GM23338 (cell line): ENCODE data around the gene DOCK3. TPM values are rescaled to one million over a fixed set of nuclear protein-coding genes. Genes with fewer than 3 reads are reported as not detected.

ENCODE experiments used
- ATAC-seq: fragments of 200-7000 bp; cut with Tn5 transposase; 3 replicates; pipeline ENCODE4 v1.9.1; 2020
- DNase-seq: peaks from one replicate; pipeline ENCODE4 v3.0.0-alpha.2; 2015; ENCODE audit warnings: low spot score
- H2AFZ ChIP-seq: fragments of 200-600 bp; sonication (generic); 2 replicates; pipeline ENCODE4 v1.8.0; 2016; ENCODE audit warnings: antibody characterized with exemption, mild to moderate bottlenecking, moderate library complexity
- H3F3A ChIP-seq: fragments of 200-600 bp; sonication (generic); replicated peaks from 2 replicates; pipeline ENCODE4 v1.8.0; 2017; ENCODE audit warnings: antibody characterized with exemption, mixed run types, low read depth
- H3K27ac ChIP-seq: fragments of 200-600 bp; sonication (generic); 2 replicates; pipeline ENCODE4 v1.6.1; 2016; ENCODE audit warnings: low read depth
- H3K27me3 ChIP-seq: fragments of 200-600 bp; sonication (generic); 2 replicates; pipeline ENCODE4 v1.8.0; 2016; ENCODE audit warnings: mild to moderate bottlenecking, mixed run types, moderate library complexity; ENCODE audit not compliant: insufficient read depth
- H3K36me3 ChIP-seq: fragments of 200-600 bp; sonication (generic); 2 replicates; pipeline ENCODE4 v1.8.0; 2016; ENCODE audit warnings: mild to moderate bottlenecking; ENCODE audit not compliant: insufficient read depth
- H3K4me1 ChIP-seq: fragments of 200-600 bp; sonication (generic); 2 replicates; pipeline ENCODE4 v1.8.0; 2016; ENCODE audit warnings: mild to moderate bottlenecking, moderate library complexity; ENCODE audit not compliant: insufficient read depth
- H3K4me2 ChIP-seq: fragments of 200-600 bp; sonication (generic); 2 replicates; pipeline ENCODE4 v1.7.1; 2017; ENCODE audit warnings: mixed run types
- H3K4me3 ChIP-seq: fragments of 200-600 bp; sonication (generic); 2 replicates; pipeline ENCODE4 v1.6.1; 2016; ENCODE audit warnings: mixed run types
- H3K79me2 ChIP-seq: fragments of 200-600 bp; sonication (generic); replicated peaks from 2 replicates; pipeline ENCODE4 v1.8.0; 2017; ENCODE audit warnings: mild to moderate bottlenecking; ENCODE audit not compliant: insufficient read depth
- H3K9me2 ChIP-seq: fragments of 200-600 bp; sonication (generic); 2 replicates; pipeline ENCODE4 v1.8.0; 2017; ENCODE audit not compliant: insufficient read depth
- H4K20me1 ChIP-seq: fragments of 200-600 bp; sonication (generic); replicated peaks from 2 replicates; pipeline ENCODE4 v1.8.0; 2017; ENCODE audit warnings: mild to moderate bottlenecking; ENCODE audit not compliant: insufficient read depth
- H3K27ac Mint-ChIP-seq: 2 replicates; pipeline ENCODE4 v1.8.0; 2020; ENCODE audit warnings: inconsistent platforms, mild to moderate bottlenecking, moderate library complexity, mixed read lengths
- H3K27me3 Mint-ChIP-seq: 3 replicates; pipeline ENCODE4 v1.8.0; 2022; ENCODE audit warnings: low read depth, mild to moderate bottlenecking, moderate library complexity, mixed read lengths, inconsistent platforms; ENCODE audit not compliant: insufficient read depth, poor library complexity
- H3K36me3 Mint-ChIP-seq: 3 replicates; pipeline ENCODE4 v1.8.0; 2021; ENCODE audit warnings: low read depth, mild to moderate bottlenecking, inconsistent platforms, moderate library complexity, mixed read lengths
- H3K4me1 Mint-ChIP-seq: 3 replicates; pipeline ENCODE4 v1.8.0; 2020; ENCODE audit warnings: mild to moderate bottlenecking, inconsistent platforms, mixed read lengths
- H3K4me3 Mint-ChIP-seq: 3 replicates; pipeline ENCODE4 v1.8.0; 2021; ENCODE audit warnings: moderate library complexity, mild to moderate bottlenecking, inconsistent platforms, mixed read lengths
- H3K9me3 Mint-ChIP-seq: 3 replicates; pipeline ENCODE4 v1.8.0; 2020; ENCODE audit warnings: moderate library complexity, mild to moderate bottlenecking, inconsistent platforms, mixed read lengths
- CREB1 ChIP-seq: fragments of 250-450 bp; sonication (Bioruptor Pico); IDR thresholded peaks from 2 replicates; pipeline ENCODE4 v1.5.0; 2020; ENCODE audit warnings: low read depth, mild to moderate bottlenecking, moderate library complexity
- EZH2 ChIP-seq: fragments of 200-600 bp; sonication (generic); IDR thresholded peaks from one replicate; pipeline ENCODE4 v1.8.0; 2017; ENCODE audit warnings: antibody characterized with exemption, mild to moderate bottlenecking, low read depth; ENCODE audit not compliant: unreplicated experiment
- EZH2phosphoT487 ChIP-seq: fragments of 200-600 bp; sonication (generic); IDR thresholded peaks from one replicate; pipeline ENCODE4 v1.8.1; 2018; ENCODE audit warnings: antibody characterized with exemption; ENCODE audit not compliant: unreplicated experiment
- JUNB ChIP-seq: IDR thresholded peaks from one replicate; pipeline ENCODE4 v1.6.1; 2016; ENCODE audit warnings: antibody characterized with exemption; ENCODE audit not compliant: unreplicated experiment
- REST ChIP-seq: IDR thresholded peaks from one replicate; pipeline ENCODE4 v1.6.1; 2018; ENCODE audit warnings: antibody characterized with exemption; ENCODE audit not compliant: unreplicated experiment
- STAT1 ChIP-seq: IDR thresholded peaks from one replicate; pipeline ENCODE4 v1.6.1; 2016; ENCODE audit warnings: antibody characterized with exemption; ENCODE audit not compliant: unreplicated experiment
- polyA plus RNA-seq: library from polyadenylated mRNA; unstranded; fragments of >200 nt; fragmentation: Nextera tagmentation; extraction: Ambion mirVana; gene quantifications from 2 replicates; pipeline ENCODE4 v1.2.1, GENCODE V29; 2016
- total RNA-seq: library from RNA; depleted of rRNA; stranded (reverse); fragments of >200 nt; shearing (Covaris generic); gene quantifications from 2 replicates; pipeline ENCODE4 v1.2.3, GENCODE V29; 2014
- TF ChIP-seq, protein P1 (sequence below): fragments of 250-450 bp; sonication (Bioruptor Pico); IDR thresholded peaks from 2 replicates; pipeline ENCODE4 v1.5.0; 2020; ENCODE audit warnings: mild to moderate bottlenecking, moderate library complexity

The DOCK3 gene
- total and polyA plus RNA-seq, 2 experiments from 2014 or later = 2.4 to 5.6 TPM

- TF ChIP-seq STAT1 = no peak
- TF ChIP-seq, protein P1, sequence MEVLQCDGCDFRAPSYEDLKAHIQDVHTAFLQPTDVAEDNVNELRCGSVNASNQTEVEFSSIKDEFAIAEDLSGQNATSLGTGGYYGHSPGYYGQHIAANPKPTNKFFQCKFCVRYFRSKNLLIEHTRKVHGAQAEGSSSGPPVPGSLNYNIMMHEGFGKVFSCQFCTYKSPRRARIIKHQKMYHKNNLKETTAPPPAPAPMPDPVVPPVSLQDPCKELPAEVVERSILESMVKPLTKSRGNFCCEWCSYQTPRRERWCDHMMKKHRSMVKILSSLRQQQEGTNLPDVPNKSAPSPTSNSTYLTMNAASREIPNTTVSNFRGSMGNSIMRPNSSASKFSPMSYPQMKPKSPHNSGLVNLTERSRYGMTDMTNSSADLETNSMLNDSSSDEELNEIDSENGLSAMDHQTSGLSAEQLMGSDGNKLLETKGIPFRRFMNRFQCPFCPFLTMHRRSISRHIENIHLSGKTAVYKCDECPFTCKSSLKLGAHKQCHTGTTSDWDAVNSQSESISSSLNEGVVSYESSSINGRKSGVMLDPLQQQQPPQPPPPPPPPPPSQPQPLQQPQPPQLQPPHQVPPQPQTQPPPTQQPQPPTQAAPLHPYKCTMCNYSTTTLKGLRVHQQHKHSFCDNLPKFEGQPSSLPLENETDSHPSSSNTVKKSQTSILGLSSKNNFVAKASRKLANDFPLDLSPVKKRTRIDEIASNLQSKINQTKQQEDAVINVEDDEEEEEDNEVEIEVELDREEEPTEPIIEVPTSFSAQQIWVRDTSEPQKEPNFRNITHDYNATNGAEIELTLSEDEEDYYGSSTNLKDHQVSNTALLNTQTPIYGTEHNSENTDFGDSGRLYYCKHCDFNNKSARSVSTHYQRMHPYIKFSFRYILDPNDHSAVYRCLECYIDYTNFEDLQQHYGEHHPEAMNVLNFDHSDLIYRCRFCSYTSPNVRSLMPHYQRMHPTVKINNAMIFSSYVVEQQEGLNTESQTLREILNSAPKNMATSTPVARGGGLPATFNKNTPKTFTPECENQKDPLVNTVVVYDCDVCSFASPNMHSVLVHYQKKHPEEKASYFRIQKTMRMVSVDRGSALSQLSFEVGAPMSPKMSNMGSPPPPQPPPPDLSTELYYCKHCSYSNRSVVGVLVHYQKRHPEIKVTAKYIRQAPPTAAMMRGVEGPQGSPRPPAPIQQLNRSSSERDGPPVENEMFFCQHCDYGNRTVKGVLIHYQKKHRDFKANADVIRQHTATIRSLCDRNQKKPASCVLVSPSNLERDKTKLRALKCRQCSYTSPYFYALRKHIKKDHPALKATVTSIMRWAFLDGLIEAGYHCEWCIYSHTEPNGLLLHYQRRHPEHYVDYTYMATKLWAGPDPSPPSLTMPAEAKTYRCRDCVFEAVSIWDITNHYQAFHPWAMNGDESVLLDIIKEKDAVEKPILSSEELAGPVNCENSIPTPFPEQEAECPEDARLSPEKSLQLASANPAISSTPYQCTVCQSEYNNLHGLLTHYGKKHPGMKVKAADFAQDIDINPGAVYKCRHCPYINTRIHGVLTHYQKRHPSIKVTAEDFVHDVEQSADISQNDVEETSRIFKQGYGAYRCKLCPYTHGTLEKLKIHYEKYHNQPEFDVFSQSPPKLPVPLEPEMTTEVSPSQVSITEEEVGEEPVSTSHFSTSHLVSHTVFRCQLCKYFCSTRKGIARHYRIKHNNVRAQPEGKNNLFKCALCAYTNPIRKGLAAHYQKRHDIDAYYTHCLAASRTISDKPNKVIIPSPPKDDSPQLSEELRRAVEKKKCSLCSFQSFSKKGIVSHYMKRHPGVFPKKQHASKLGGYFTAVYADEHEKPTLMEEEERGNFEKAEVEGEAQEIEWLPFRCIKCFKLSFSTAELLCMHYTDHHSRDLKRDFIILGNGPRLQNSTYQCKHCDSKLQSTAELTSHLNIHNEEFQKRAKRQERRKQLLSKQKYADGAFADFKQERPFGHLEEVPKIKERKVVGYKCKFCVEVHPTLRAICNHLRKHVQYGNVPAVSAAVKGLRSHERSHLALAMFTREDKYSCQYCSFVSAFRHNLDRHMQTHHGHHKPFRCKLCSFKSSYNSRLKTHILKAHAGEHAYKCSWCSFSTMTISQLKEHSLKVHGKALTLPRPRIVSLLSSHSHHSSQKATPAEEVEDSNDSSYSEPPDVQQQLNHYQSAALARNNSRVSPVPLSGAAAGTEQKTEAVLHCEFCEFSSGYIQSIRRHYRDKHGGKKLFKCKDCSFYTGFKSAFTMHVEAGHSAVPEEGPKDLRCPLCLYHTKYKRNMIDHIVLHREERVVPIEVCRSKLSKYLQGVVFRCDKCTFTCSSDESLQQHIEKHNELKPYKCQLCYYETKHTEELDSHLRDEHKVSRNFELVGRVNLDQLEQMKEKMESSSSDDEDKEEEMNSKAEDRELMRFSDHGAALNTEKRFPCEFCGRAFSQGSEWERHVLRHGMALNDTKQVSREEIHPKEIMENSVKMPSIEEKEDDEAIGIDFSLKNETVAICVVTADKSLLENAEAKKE (CRISPR knock-in tag) = no peak
- TF ChIP-seq REST = no peak
- no peak for TF ChIP-seq CREB1 (CRISPR knock-in tag)
- no peak for TF ChIP-seq JUNB
- no peak for TF ChIP-seq EZH2
- no peak for TF ChIP-seq EZH2phosphoT487
- no peak for ATAC-seq
- H3K27ac ChIP-seq = no peak overlapping the region
- no peaks in the 10 kb centered on the region for H3K4me1 Mint-ChIP-seq
- H3K9me2 ChIP-seq = no peaks in the 10 kb centered on the region
- H3K4me3 Mint-ChIP-seq = no peak overlapping the region
- no peaks in the 10 kb centered on the region for H3K36me3 ChIP-seq
- H3K27me3 ChIP-seq = no peaks in the 10 kb centered on the region
- no peak for DNase-seq
- H4K20me1 ChIP-seq = peaks cover 6% of the 10 kb centered on the region; the same call in 1 of the 2 replicates
- peaks cover 3% of the 10 kb centered on the region for H3K27me3 Mint-ChIP-seq
- no peaks in the 10 kb centered on the region for H3K79me2 ChIP-seq
- no peak overlapping the region for H3K27ac Mint-ChIP-seq
- no peaks in the 10 kb centered on the region for H3F3A ChIP-seq
- no peak overlapping the region for H3K4me3 ChIP-seq
- no peak overlapping the region for H3K4me2 ChIP-seq
- no peak overlapping the region for H2AFZ ChIP-seq
- peaks cover 25% of the 10 kb centered on the region for H3K36me3 Mint-ChIP-seq
- no peaks in the 10 kb centered on the region for H3K4me1 ChIP-seq
- H3K9me3 Mint-ChIP-seq = no peaks in the 10 kb centered on the region
Measured at GRCh38 chr3:51403675-51404074, 728.9 kb downstream of the DOCK3 start.
